ENCODE results near the gene PTPRG. TPM values are rescaled to one million over a fixed set of nuclear protein-coding genes. Genes with fewer than 3 reads are reported as not detected.

PTPRG gene
- total RNA-seq, 1 experiment from 2014 or later, result 32.1 TPM

DNA sequence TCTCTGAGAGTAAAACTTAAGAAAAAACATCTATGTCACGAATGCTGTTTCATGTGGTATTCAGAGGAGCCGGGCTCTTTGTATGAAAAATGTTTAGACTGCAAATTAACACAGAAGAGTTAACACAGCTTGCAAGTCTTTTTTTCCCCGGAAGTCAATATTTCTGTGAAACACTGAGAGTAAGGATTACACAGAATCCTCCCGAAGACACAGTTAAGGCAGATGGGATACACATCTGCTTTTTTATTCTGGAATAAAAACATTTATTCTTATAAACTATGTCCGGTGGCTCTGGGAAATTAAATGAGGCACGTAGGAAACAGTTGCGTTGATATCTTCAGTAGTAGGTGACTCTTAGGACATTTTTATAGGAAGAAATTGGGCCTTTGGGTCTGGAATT lies 180.6 kb downstream of the PTPRG start:
- Histone ChIP-seq H3K9me3 (ENCODE audit: control insufficient read depth in 1 of 2, insufficient read depth in 1 of 2, low read depth in 1 of 2, low read length in 2 of 2) (no peaks in the 10 kb centered on the region), H3K4me1 (ENCODE audit: control insufficient read depth in 1 of 2, insufficient read depth in 2 of 2, low read length in 2 of 2) (no peaks in the 10 kb centered on the region), H2AFZ (ENCODE audit: low read depth, low read length, poor library complexity, severe bottlenecking) (no peak overlapping the region), H3K9ac (ENCODE audit: low read length) (no peak overlapping the region), H4K20me1 (ENCODE audit: insufficient read depth) (no peaks in the 10 kb centered on the region), H3K27me3 (ENCODE audit: insufficient read depth, low read length) (no peaks in the 10 kb centered on the region), H3K4me3 (replicated peaks in 1 of 2; ENCODE audit: low read depth in 1 of 2, low read length in 2 of 2) (no peak overlapping the region), H3K79me2 (ENCODE audit: insufficient read depth, low read length) (peaks cover 4% of the 10 kb centered on the region; the same call in 1 of the 2 replicates), H3K4me2 (ENCODE audit: low read length) (no peak overlapping the region), H3K27ac (ENCODE audit: low read depth, low read length) (no peak overlapping the region), H3K36me3 (ENCODE audit: control insufficient read depth in 1 of 2, insufficient read depth in 2 of 2, low read length in 2 of 2) (no peaks in the 10 kb centered on the region), H3K9me2 (ENCODE audit: insufficient read depth) (no peaks in the 10 kb centered on the region)
- no peak for ATAC-seq
- ChIA-PET CTCF (no interaction called here), POLR2A (no interaction called here), RAD21 (ENCODE audit: low non-redundant PET in 1 of 2, low total read pairs in 2 of 2, uncharacterized antibody in 2 of 2, unreplicated experiment in 2 of 2) (no interaction called here)
- no peak for TF ChIP-seq RAD21 (IDR thresholded peaks at IDR 0.05; ENCODE audit: low read depth)
- no peak for TF ChIP-seq SRF (IDR thresholded peaks at IDR 0.05; ENCODE audit: low read depth)
- no peak for TF ChIP-seq CBX3 (IDR thresholded peaks at IDR 0.05; ENCODE audit: low read depth)
- no peak for TF ChIP-seq CEBPB (IDR thresholded peaks at IDR 0.05; ENCODE audit: low read depth)
- TF ChIP-seq, protein P1, sequence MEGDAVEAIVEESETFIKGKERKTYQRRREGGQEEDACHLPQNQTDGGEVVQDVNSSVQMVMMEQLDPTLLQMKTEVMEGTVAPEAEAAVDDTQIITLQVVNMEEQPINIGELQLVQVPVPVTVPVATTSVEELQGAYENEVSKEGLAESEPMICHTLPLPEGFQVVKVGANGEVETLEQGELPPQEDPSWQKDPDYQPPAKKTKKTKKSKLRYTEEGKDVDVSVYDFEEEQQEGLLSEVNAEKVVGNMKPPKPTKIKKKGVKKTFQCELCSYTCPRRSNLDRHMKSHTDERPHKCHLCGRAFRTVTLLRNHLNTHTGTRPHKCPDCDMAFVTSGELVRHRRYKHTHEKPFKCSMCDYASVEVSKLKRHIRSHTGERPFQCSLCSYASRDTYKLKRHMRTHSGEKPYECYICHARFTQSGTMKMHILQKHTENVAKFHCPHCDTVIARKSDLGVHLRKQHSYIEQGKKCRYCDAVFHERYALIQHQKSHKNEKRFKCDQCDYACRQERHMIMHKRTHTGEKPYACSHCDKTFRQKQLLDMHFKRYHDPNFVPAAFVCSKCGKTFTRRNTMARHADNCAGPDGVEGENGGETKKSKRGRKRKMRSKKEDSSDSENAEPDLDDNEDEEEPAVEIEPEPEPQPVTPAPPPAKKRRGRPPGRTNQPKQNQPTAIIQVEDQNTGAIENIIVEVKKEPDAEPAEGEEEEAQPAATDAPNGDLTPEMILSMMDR (IDR thresholded peaks at IDR 0.05 in 2 of 3, conservative IDR thresholded peaks at IDR 0.05 in 1 of 3; ENCODE audit: borderline replicate concordance in 1 of 3, insufficient read depth in 1 of 3, low read depth in 2 of 3, low read length in 2 of 3), result no peak
- TF ChIP-seq ZFX (IDR thresholded peaks at IDR 0.05), result no peak
- TF ChIP-seq, protein P2, sequence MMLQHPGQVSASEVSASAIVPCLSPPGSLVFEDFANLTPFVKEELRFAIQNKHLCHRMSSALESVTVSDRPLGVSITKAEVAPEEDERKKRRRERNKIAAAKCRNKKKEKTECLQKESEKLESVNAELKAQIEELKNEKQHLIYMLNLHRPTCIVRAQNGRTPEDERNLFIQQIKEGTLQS (IDR thresholded peaks at IDR 0.05), result no peak
- TF ChIP-seq, protein P3, sequence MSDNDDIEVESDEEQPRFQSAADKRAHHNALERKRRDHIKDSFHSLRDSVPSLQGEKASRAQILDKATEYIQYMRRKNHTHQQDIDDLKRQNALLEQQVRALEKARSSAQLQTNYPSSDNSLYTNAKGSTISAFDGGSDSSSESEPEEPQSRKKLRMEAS (IDR thresholded peaks at IDR 0.05), result no peak
- no peak for TF ChIP-seq EZH2 (IDR thresholded peaks at IDR 0.05)
- TF ChIP-seq EGR1 (IDR thresholded peaks at IDR 0.05; ENCODE audit: low read depth), result no peak
- TF ChIP-seq POLR2A (IDR thresholded peaks at IDR 0.05; ENCODE audit: borderline replicate concordance, extremely low read depth, insufficient read depth, insufficient read length), result no peak
- no peak for TF ChIP-seq EZH2phosphoT487 (IDR thresholded peaks at IDR 0.05; ENCODE audit: borderline replicate concordance)
- no peak for TF ChIP-seq POLR2AphosphoS5 (IDR thresholded peaks at IDR 0.05; ENCODE audit: low read depth, low read length)
- TF ChIP-seq, protein P4, sequence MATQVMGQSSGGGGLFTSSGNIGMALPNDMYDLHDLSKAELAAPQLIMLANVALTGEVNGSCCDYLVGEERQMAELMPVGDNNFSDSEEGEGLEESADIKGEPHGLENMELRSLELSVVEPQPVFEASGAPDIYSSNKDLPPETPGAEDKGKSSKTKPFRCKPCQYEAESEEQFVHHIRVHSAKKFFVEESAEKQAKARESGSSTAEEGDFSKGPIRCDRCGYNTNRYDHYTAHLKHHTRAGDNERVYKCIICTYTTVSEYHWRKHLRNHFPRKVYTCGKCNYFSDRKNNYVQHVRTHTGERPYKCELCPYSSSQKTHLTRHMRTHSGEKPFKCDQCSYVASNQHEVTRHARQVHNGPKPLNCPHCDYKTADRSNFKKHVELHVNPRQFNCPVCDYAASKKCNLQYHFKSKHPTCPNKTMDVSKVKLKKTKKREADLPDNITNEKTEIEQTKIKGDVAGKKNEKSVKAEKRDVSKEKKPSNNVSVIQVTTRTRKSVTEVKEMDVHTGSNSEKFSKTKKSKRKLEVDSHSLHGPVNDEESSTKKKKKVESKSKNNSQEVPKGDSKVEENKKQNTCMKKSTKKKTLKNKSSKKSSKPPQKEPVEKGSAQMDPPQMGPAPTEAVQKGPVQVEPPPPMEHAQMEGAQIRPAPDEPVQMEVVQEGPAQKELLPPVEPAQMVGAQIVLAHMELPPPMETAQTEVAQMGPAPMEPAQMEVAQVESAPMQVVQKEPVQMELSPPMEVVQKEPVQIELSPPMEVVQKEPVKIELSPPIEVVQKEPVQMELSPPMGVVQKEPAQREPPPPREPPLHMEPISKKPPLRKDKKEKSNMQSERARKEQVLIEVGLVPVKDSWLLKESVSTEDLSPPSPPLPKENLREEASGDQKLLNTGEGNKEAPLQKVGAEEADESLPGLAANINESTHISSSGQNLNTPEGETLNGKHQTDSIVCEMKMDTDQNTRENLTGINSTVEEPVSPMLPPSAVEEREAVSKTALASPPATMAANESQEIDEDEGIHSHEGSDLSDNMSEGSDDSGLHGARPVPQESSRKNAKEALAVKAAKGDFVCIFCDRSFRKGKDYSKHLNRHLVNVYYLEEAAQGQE (IDR thresholded peaks at IDR 0.05; ENCODE audit: low read depth), result no peak
- TF ChIP-seq FOSL1 (IDR thresholded peaks at IDR 0.05; ENCODE audit: low read depth), result no peak
- no peak for TF ChIP-seq SIN3A (IDR thresholded peaks at IDR 0.05; ENCODE audit: low read depth)
- no peak for TF ChIP-seq YY1 (IDR thresholded peaks at IDR 0.05; ENCODE audit: extremely low read depth, insufficient replicate concordance, low read depth, low read length)
- no peak for TF ChIP-seq TCF7L2 (IDR thresholded peaks at IDR 0.05; ENCODE audit: borderline replicate concordance, extremely low read depth, insufficient read depth, insufficient read length)
- TF ChIP-seq JUND (IDR thresholded peaks at IDR 0.05), result no peak
- intact Hi-C loops (cut with micrococcal nuclease), result no loop called here
- BruUV-seq (replicated peaks), result no TSS peak
- no peak for DNase-seq (ENCODE audit: low read depth, low spot score)
